GM19467 (cell line): ENCODE measurements around the gene PTBP2.

Source experiments
- ATAC-seq: cut with Tn5 transposase; IDR thresholded peaks from one replicate; pipeline ENCODE4 v1.9.1; 2021; ENCODE audit warnings: mild to moderate bottlenecking, moderate library complexity; ENCODE audit not compliant: unreplicated experiment

The PTBP2 gene

DNA sequence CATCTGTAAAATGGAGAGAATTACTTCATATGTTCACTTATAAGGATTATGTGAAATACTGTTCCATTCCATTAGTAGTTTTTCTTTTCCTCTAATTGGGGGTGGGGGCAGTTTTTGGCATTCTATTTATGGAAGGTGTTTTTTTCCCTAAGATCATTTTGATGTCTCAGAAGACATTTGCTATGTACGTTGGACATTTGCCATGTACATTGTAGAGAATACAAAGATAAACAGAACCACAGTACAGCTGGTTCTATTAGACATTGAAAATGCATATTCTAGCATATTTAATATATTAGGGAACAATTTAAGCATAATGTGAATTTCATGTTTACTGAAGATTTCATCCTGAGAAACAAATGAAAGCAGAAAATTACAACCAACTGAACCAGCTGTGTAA lies 98.5 kb downstream of the PTBP2 start:
- no peak for ATAC-seq

DNA sequence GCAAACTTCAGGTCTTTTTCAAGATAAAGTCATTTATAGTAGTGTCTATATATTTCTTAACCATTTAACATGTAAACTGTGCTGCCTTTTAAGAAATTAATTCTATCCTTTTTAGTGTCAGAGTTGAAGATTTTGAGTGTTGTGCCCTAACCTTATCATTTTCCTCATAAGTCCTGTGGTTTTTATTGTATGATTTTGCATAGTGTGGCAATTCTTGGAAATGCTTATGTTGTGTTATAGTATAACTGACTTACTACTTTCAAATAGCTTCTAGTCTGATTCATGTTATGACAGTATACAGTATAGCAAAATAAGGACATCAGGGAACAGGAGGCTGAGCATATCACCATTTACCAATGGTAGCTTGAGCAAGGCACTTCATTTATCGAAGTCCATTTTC lies 99.1 kb downstream of the PTBP2 start:
- no peak for ATAC-seq

- no peak for ATAC-seq
Measured at GRCh38 chr1:96825231-96825630, 103.6 kb downstream of the PTBP2 start.

DNA sequence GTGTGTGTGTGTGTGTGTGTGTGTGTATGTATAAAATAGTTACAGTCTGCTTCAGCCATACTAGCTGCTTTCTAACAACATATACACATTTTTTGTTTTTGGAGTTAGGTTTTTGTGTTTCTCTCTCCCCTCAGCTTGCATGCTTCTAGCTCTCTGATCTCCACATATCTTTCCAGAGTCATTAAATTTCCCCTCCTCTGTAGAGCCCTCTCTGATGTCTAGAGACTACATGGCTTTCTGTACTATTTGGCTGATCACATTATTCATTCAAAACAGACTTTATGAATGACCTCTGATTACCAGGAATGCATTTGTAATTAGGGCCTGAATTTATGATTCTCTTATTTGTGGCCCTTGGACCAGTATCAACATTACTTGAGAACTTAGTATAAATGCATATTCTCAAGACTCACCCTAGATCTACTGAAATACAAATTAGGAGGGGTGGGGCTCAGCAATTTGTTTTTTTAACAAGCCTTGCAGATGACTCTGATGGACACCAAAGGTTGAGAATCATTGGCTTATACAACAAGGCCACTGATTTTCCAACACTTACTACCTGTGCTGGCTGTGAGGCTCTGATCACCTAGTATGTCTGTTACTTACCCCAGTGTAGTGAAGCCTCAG lies 104.5 kb downstream of the PTBP2 start:
- no peak for ATAC-seq

DNA sequence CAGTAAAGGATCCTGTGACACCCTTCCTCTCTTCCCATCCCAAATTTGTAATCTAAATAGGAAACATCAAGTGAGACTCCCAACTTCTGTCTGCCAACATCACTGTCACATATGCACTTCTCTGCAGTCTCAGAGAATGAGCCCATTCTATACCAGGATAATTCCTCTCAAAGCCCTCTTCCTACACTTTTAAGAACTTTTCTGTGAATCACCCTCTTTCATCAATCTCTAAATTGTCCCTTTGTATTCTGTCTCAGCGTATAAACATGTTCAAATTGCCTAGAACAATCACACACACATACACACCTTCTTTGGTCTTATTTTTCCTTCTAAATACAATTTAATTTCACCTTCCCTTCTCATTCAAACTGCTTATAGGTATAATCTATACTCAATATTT lies 111.8 kb downstream of the PTBP2 start:
- no peak for ATAC-seq

GRCh38 chr1:96834986-96835385 lies 113.4 kb downstream of the PTBP2 start:
- no peak for ATAC-seq

- no peak for ATAC-seq
Measured at GRCh38 chr1:96837057-96837780, 115.6 kb downstream of the PTBP2 start.

DNA sequence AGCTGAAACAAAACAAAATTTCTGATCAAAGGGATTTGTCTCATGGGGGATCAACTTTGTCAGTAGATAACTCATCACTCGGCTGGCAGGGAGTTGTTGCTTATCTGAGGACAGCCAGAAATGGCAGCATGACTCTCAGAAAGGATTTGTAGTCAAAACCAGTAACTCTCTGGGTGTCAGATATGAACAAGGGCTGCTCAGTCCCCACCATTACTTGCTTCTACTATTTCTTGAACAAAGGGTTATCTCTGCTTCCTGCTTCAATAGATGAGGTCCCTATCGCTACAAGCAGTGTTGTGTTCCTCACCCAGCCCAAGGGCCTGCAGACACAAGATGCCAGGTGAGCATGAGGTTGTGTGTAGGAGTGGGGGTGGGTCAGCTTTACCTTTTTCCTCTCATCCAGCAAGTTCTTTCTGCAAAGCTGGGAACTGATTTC lies 116.2 kb downstream of the PTBP2 start:
- no peak for ATAC-seq

DNA sequence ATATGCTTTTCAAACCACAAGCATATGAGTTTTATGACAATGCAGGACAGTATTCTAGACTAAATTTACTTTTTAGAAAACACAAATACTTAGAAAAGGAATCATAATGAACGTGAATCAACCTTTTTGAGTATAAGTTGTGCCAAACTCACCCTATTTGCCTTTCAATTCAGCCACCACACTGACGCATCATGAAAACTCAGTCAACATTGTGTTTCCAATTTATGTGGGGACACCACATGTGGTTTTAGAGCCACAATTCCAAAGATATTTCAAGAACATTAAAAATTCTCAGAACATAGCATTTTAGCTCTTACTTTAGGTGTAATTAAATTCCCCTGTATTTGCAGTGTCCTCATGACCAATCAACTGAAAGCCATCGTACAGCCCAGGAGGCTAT lies 118.8 kb downstream of the PTBP2 start:
- ATAC-seq, result no peak

- no peak for ATAC-seq
Measured at GRCh38 chr1:96842215-96842614, 120.6 kb downstream of the PTBP2 start.

DNA sequence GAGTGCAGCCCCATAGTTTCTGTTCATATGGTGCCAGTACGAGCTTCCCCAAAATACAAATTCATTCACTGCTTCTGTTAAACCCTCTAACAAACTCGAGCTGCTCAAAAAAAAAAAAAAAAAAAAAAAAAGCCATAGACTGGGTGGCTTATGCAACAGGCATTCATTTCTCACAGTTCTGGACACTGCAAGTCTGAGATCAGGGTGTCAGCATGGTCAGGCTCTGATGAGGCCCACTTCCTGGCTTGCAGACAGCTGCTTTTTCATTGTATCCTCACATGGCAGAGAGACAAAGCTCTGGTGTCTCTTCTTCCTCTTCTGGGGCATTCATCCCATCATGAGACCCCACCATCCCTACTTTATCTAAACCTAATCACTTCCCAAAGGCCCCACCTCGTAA lies 121.6 kb downstream of the PTBP2 start:
- no peak for ATAC-seq

DNA sequence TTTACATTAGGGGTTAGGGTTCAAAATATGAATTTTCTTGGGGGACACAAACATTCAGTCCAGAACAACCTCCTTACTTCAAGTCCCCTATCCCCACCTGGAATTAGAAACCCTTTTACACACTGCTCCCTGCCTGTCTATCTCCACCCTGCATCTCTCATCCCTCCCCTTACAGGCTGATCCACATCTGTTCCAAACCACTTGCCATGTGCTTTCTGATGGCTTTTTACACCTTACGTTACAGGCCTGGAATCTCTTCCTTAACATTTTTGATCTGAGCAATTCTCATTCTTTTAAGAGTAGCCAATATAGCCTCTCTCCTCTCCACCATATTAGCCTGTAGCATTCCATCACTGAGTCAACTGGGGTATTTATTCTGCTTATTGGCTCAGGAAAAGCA lies 122.0 kb downstream of the PTBP2 start:
- no peak for ATAC-seq

DNA sequence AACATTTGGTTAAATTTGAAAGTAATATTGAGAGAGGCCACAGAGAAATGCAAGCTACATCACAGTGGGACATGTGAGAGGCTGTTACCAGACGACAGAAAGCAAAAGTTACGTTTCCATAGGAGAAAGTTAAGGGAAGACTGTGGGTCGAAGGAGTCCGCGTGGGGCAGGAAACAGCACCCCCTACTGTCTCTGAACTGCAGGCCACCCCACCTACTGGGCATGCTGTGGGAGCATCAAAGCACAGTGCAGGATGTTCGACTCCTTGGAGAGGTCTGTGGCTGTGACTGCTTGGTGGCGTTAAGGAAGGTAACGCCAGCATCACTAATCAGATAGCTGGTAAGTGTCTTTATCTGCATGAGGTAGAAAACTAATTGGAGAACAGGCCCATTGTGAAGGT lies 123.9 kb downstream of the PTBP2 start:
- ATAC-seq, result no peak

GRCh38 chr1:96861836-96862235 lies 140.3 kb downstream of the PTBP2 start:
- no peak for ATAC-seq

DNA sequence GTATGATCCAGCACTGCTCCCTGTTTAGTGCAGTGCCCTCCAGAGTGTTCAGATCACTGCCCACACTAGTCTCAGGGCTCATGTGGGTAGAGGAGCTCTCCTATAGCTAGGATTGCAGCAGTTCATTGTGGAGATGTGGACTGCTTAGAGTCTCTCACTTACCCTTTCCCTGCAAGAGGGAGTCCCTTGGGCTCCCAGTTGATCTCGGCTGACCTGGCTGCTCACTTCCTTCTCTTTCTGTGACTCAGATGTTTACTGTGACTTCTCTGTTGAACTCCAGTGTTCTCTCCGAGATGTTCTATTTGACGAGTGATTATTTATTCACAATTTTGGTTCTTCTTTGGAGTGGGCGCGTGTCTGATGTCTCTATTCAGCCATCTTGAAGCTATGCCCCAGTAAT lies 141.9 kb downstream of the PTBP2 start:
- no peak for ATAC-seq
